Left lung (tissue), 10 donors: ENCODE measurements around the gene GABRG3. TPM values are rescaled to one million over a fixed set of nuclear protein-coding genes. Genes with fewer than 3 reads are reported as not detected.

Source experiments
- ATAC-seq: fragments of 200-7000 bp; cut with Tn5 transposase; one replicate; pipeline ENCODE4 v1.9.1; 2020; ENCODE audit warnings: moderate library complexity
- DNase-seq, 4 donors: peaks; one replicate each; pipeline ENCODE4 v3.0.0-alpha.2; 2013 to 2020
- H3K27ac ChIP-seq, 2 donors: fragments of 200-600 bp; sonication (generic) in 1 of 2; one replicate each; pipeline versions ENCODE4 v1.5.0 to v1.8.0; 2020 to 2021
- H3K27me3 ChIP-seq, 2 donors: fragments of 200-600 bp; sonication (generic) in 1 of 2; one replicate each; pipeline versions ENCODE4 v1.5.0 to v1.8.0; 2020 to 2021
- H3K36me3 ChIP-seq, 2 donors: fragments of 200-600 bp; sonication (generic) in 1 of 2; one replicate each; pipeline versions ENCODE4 v1.5.0 to v1.8.0; 2020 to 2021
- H3K4me1 ChIP-seq, 2 donors: fragments of 200-600 bp; one replicate each; pipeline ENCODE4 v1.8.0; 2021
- H3K4me3 ChIP-seq, 2 donors: fragments of 200-600 bp; sonication (generic) in 1 of 2; one replicate each; pipeline versions ENCODE4 v1.5.0 to v1.8.0; 2020 to 2021; ENCODE audit warnings: mild to moderate bottlenecking in 1 of 2
- H3K9me3 ChIP-seq, 2 donors: fragments of 200-600 bp; sonication (generic) in 1 of 2; one replicate each; pipeline versions ENCODE4 v1.5.0 to v1.8.0; 2020 to 2021
- intact Hi-C, 2 donors: fragments of 100-400 bp; cut with DNase I; formaldehyde crosslinking; loops; one replicate each; pipeline versions ENCODE4 v1.11.2 to v1.14.2; 2022
- polyA plus RNA-seq, 6 donors: library from polyadenylated mRNA; unstranded; fragments of 120-200 nt; gene quantifications; one replicate each; pipeline ENCODE4 v1.2.1, GENCODE V29; 2013; ENCODE audit not compliant: insufficient read length in 6 of 6
- total RNA-seq, 2 donors: library from RNA; stranded (reverse); fragmentation: NEBNext Ultra II Directional; extraction: Animal tissue kit (Norgen Biotek cat#: 25700); gene quantifications; one replicate each; pipeline ENCODE4 v1.2.1, GENCODE V29; 2021
- TF ChIP-seq, protein P1 (sequence below), 2 donors: fragments of 200-600 bp; sonication (generic) in 1 of 2; IDR thresholded peaks; one replicate each; pipeline versions ENCODE4 v1.5.0 to v1.8.0; 2021; ENCODE audit warnings: antibody characterized with exemption in 2 of 2
- donor health status: DM: no; HTN: yes; CAD: no.
- donor health status: DM: no; HTN: no; CAD: no.

GABRG3 gene
- total and polyA plus RNA-seq, 8 donors, result 0.23 to 13.8 (median 10.3) TPM; not detected in 1

DNA sequence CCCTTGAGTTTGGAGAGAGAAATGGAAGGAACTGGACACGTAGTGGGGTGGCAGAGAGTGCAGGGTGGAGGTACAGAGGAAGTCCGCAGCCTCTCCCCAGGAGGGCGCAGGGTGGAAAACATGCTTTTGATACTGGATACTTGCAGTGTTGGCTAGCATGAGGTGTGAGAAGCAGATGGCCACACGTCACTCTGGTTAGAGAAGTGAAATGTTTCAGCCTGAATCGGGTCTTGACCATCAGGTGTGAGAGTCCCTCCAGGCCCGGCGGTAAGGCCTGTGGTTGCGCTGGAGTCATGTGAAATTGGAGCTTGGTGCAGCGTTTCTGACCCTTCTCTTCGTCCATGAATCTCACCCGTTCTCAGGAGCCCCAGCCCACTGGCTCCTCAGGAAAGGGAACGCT lies 93.1 kb downstream of the GABRG3 start:
- no peak for ATAC-seq

DNA sequence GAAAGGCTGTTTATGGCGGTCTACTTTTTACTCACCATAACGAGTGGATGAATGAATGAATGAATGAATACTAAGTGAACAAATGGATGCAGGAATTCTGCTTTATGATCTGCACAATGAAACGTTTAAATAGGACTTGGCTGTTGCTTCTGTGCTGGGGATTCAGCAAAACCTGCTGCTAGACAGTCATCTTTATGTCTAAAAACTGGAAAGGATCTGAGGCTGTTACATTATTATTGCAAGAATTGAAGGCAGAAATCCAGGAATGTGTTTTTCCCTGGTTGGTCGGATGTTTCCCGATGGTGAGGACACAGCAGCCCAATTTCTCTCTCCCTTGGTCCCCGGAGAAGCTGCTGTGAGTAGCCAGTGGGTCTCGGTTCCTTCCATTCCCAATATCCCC lies 94.2 kb downstream of the GABRG3 start:
- Histone ChIP-seq H3K4me3 (no peak overlapping the region), H3K9me3 (peaks cover 0 to 27% of the 10 kb centered on the region in 2 donors), H3K27ac (no peak overlapping the region), H3K36me3 (no peaks in the 10 kb centered on the region), H3K4me1 (no peaks in the 10 kb centered on the region), H3K27me3 (no peaks in the 10 kb centered on the region)
- TF ChIP-seq, protein P1, sequence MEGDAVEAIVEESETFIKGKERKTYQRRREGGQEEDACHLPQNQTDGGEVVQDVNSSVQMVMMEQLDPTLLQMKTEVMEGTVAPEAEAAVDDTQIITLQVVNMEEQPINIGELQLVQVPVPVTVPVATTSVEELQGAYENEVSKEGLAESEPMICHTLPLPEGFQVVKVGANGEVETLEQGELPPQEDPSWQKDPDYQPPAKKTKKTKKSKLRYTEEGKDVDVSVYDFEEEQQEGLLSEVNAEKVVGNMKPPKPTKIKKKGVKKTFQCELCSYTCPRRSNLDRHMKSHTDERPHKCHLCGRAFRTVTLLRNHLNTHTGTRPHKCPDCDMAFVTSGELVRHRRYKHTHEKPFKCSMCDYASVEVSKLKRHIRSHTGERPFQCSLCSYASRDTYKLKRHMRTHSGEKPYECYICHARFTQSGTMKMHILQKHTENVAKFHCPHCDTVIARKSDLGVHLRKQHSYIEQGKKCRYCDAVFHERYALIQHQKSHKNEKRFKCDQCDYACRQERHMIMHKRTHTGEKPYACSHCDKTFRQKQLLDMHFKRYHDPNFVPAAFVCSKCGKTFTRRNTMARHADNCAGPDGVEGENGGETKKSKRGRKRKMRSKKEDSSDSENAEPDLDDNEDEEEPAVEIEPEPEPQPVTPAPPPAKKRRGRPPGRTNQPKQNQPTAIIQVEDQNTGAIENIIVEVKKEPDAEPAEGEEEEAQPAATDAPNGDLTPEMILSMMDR (IDR thresholded peaks at IDR 0.05), result no peak
- intact Hi-C loops, result no loop called here
- no peak for DNase-seq
- no peak for ATAC-seq

More for the DNA sequence above, 93.1 kb downstream of the GABRG3 start:
- no peak overlapping the region for H3K4me3 ChIP-seq
- H3K27me3 ChIP-seq, result no peaks in the 10 kb centered on the region
- no peaks in the 10 kb centered on the region for H3K4me1 ChIP-seq
- peaks cover 0 to 24% of the 10 kb centered on the region in 2 donors for H3K9me3 ChIP-seq
- intact Hi-C loops, result no loop called here
- no peak overlapping the region for H3K27ac ChIP-seq
- H3K36me3 ChIP-seq, result no peaks in the 10 kb centered on the region
- no peak for DNase-seq
- TF ChIP-seq, protein P1 (IDR thresholded peaks at IDR 0.05), result no peak

DNA sequence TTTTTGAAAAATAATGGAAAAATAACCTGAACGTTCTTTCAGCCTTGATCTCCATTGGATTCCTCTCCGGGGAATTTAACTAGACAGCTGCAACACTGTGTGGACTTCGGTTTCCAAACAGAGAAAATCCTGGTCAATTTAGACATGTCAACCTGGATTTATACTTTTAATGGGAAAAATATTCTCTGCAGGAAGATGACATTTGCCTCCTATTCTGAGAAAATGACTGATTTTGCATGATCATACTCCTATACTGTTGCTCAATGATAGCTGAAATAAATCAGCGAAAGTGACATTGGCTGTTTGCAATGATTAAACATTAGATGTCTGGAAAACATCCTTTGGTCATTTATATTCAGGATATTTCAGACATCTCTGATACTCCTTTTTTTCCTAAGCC lies 94.8 kb downstream of the GABRG3 start:
- Histone ChIP-seq H3K36me3 (no peaks in the 10 kb centered on the region), H3K27me3 (no peaks in the 10 kb centered on the region), H3K27ac (no peak overlapping the region), H3K4me1 (no peaks in the 10 kb centered on the region), H3K4me3 (no peak overlapping the region), H3K9me3 (peaks cover 0 to 27% of the 10 kb centered on the region in 2 donors)
- intact Hi-C loops, result no loop called here
- ATAC-seq (no peak), DNase-seq (no peak)
- TF ChIP-seq, protein P1 (IDR thresholded peaks at IDR 0.05), result no peak

DNA sequence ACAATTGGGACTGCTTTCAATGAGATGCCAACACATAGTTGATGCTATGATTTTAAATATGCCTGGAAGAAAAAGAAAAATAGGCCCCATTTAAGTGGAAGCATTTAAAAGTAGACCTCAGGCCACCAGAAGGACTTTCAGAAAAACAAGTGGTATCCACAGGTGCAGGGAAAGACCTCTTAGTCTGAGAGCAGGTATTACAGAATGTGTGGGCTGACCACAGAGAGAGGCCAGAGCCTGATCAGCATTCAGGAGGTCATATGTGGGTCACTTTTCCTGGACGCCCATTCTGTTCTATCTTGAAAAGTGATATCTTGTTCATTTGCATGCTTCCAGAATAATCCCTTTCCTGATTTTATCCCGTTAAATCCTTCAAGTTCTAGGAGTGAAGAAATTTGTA lies 95.5 kb downstream of the GABRG3 start:
- H3K4me3 ChIP-seq, result no peak overlapping the region
- peaks cover 0 to 27% of the 10 kb centered on the region in 2 donors for H3K9me3 ChIP-seq
- H3K27ac ChIP-seq, result no peak overlapping the region
- ATAC-seq (no peak), DNase-seq (no peak)
- no peaks in the 10 kb centered on the region for H3K4me1 ChIP-seq
- TF ChIP-seq, protein P1 (IDR thresholded peaks at IDR 0.05), result no peak
- intact Hi-C loops, result no loop called here
- H3K36me3 ChIP-seq, result no peaks in the 10 kb centered on the region
- H3K27me3 ChIP-seq, result no peaks in the 10 kb centered on the region

DNA sequence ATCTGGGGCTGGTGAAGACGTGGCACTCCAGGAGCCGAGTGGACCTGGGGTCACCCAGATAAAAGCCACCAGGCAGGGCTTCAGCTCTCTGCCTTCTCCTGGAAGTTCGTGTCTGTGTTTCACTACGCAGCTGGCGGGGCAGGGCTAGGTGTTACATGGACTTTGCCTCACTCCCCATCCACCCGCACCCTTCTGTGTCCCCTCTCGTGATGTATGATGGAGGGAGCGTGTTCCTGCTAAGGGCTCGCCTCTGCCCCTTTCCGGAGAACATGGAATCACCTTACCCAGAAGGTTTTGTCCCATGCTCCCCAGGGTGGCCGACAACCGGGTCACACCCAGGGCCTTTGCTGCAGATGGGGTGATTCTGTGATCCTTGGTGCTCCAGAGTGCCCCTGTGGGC lies 96.2 kb downstream of the GABRG3 start:
- ATAC-seq (no peak), DNase-seq (no peak)
- Histone ChIP-seq H3K9me3 (peaks cover 0 to 27% of the 10 kb centered on the region in 2 donors), H3K4me1 (no peaks in the 10 kb centered on the region), H3K27me3 (no peaks in the 10 kb centered on the region), H3K27ac (no peak overlapping the region), H3K4me3 (no peak overlapping the region), H3K36me3 (no peaks in the 10 kb centered on the region)
- intact Hi-C loops, result no loop called here
- TF ChIP-seq, protein P1 (IDR thresholded peaks at IDR 0.05), result no peak
